ENCODE results near the gene USP48. TPM values are rescaled to one million over a fixed set of nuclear protein-coding genes. Genes with fewer than 3 reads are reported as not detected.
A peak's percentile ranks its signal among the peaks of the same experiment; 100 is the strongest.

USP48 gene
- total and polyA plus RNA-seq, 2 of the 13 experiments (the other 11 are each of a cell fraction or from before 2014, with no cell fraction given), result 30.4 to 30.7 TPM

DNA sequence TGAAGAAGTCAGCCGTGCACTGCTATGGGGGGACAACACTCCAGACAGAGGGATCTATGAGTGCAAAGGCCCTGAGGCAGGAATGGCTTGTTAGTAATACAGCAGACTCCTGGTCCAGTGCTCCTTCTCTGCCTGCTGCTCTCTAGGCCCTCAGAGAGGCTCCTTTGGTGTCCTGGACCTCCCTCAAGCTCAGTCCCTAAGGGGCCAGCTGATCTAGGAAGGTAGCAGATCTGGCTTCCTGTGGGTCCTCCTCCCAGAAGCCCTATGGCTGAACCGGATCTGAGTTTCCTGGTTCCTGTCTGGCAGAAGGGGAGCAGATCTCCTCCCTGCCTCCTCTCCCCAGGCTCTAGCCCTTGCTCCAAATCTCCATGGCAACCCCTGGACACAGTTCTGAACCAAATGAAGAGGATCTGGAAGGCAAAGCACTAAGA lies 28.9 kb upstream of the USP48 start, which contains the start of gene LDLRAD2:
LDLRAD2 (plus strand) TSS at position 391 of the 431 bp plus-strand sequence. CDS start 187 bp downstream, outside the sequence.
- no peaks in the 10 kb centered on the region for H3K79me2 ChIP-seq (ENCODE audit: insufficient read depth, low read length)
- peaks cover 16% of the 10 kb centered on the region for H3K4me1 ChIP-seq (ENCODE audit: insufficient read depth, low read length)
- TF ChIP-seq ZFY (CRISPR knock-in tag; IDR thresholded peaks at IDR 0.05) (no peak), ZNF792 (CRISPR knock-in tag; IDR thresholded peaks at IDR 0.05) (no peak), ZNF12 (CRISPR knock-in tag; IDR thresholded peaks at IDR 0.05) (no peak)
- TF ChIP-seq, protein P1, sequence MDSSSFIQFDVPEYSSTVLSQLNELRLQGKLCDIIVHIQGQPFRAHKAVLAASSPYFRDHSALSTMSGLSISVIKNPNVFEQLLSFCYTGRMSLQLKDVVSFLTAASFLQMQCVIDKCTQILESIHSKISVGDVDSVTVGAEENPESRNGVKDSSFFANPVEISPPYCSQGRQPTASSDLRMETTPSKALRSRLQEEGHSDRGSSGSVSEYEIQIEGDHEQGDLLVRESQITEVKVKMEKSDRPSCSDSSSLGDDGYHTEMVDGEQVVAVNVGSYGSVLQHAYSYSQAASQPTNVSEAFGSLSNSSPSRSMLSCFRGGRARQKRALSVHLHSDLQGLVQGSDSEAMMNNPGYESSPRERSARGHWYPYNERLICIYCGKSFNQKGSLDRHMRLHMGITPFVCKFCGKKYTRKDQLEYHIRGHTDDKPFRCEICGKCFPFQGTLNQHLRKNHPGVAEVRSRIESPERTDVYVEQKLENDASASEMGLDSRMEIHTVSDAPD (CRISPR knock-in tag; IDR thresholded peaks at IDR 0.05), result no peak
- TF ChIP-seq, protein P2, sequence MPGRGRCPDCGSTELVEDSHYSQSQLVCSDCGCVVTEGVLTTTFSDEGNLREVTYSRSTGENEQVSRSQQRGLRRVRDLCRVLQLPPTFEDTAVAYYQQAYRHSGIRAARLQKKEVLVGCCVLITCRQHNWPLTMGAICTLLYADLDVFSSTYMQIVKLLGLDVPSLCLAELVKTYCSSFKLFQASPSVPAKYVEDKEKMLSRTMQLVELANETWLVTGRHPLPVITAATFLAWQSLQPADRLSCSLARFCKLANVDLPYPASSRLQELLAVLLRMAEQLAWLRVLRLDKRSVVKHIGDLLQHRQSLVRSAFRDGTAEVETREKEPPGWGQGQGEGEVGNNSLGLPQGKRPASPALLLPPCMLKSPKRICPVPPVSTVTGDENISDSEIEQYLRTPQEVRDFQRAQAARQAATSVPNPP (CRISPR knock-in tag; IDR thresholded peaks at IDR 0.05), result no peak
- TF ChIP-seq, protein P3, sequence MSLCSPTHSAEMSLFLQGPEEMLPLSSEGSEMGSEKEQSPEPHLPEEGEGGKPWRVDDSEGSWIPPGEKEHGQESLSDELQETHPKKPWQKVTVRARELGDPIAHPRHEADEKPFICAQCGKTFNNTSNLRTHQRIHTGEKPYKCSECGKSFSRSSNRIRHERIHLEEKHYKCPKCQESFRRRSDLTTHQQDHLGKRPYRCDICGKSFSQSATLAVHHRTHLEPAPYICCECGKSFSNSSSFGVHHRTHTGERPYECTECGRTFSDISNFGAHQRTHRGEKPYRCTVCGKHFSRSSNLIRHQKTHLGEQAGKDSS (CRISPR knock-in tag; IDR thresholded peaks at IDR 0.05; ENCODE audit: borderline replicate concordance, low read depth), result peak; percentile 78; the same call in 1 of the 2 replicates
- WGBS (ENCODE audit: low lambda C conversion rate), result 38% methylated on average over 1 of the region's 2 CpGs
- DNase-seq (ENCODE audit: low spot score) (no peak), FAIRE-seq (no peak), ATAC-seq (no peak)
- BruUV-seq (replicated peaks), result no TSS peak
- H3K36me3 ChIP-seq (replicated peaks in 1 of 2; ENCODE audit: control insufficient read depth in 1 of 2, insufficient read depth in 2 of 2, low read length in 2 of 2), result no peaks in the 10 kb centered on the region
- no peak within 1 kb of the TSS for H3K27ac ChIP-seq (ENCODE audit: extremely low read length, insufficient read depth, low read length)
- in situ Hi-C loops (cut with HindIII; ENCODE audit: extremely low pct_ligation_motif_present, low pct_unique_long_range_greater_than_20kb), result no loop called here
- CTCF ChIA-PET (ENCODE audit: low intra/inter-chr PET ratio, low total read pairs), result no interaction called here
- H3K27me3 ChIP-seq (ENCODE audit: control insufficient read depth in 1 of 2, insufficient read depth in 2 of 2, low read length in 2 of 2), result peaks cover 0 to 11% of the 10 kb centered on the region in 2 experiments; a peak in 3 of 5 replicates
- no peak within 1 kb of the TSS for H2AFZ ChIP-seq (ENCODE audit: low read length)
- H3K4me3 ChIP-seq (replicated peaks in 1 of 3; ENCODE audit: insufficient read depth in 1 of 3, low read depth in 2 of 3, low read length in 3 of 3), result no peak within 1 kb of the TSS
- intact Hi-C loops (cut with micrococcal nuclease; ENCODE audit: unreplicated experiment), result no loop called here
- POLR2A ChIA-PET, result no interaction called here
- no peak within 1 kb of the TSS for H3K4me2 ChIP-seq (ENCODE audit: low read depth, low read length)
- no peaks in the 10 kb centered on the region for H4K20me1 ChIP-seq (ENCODE audit: insufficient read depth, low read length)
- H3K9me3 ChIP-seq (ENCODE audit: low read length), result no peaks in the 10 kb centered on the region
- no peak within 1 kb of the TSS for H3K9ac ChIP-seq (ENCODE audit: insufficient read depth, low read depth, low read length)
